IMR-90 (cell line): Measurements from ENCODE around the gene URB1. TPM values are rescaled to one million over a fixed set of nuclear protein-coding genes. Genes with fewer than 3 reads are reported as not detected.

Experiments used
- ATAC-seq: fragments of 200-7000 bp; cut with Tn5 transposase; 2 replicates; pipeline ENCODE4 v1.9.1; 2020; ENCODE audit warnings: low read depth, mild to moderate bottlenecking, moderate library complexity
- BruUV-seq: library from RNA; stranded (reverse); fragments of 400-500 nt; replicated peaks from 2 replicates; lab custom pipeline; 2021; lab: Mats Ljungman, UMichigan
- CTCF ChIA-PET: fragments of 300-600 bp; formaldehyde crosslinking; extraction: SDS; loops from one replicate; lab custom pipeline; 2021; ENCODE audit warnings: antibody characterized with exemption; lab: Yijun Ruan, JAX
- POLR2A ChIA-PET: fragments of 300-600 bp; sonication (Branson Sonifier 250); formaldehyde crosslinking; loops from one replicate; lab custom pipeline; 2022; ENCODE audit warnings: antibody characterized with exemption; ENCODE audit not compliant: unreplicated experiment; lab: Charles Lee
- DNase-seq: peaks from one replicate; pipeline ENCODE4 v3.0.0; 2013
- H2AFZ ChIP-seq: replicated peaks from 2 replicates; pipeline ENCODE3; 2013; ENCODE audit warnings: low read length, mild to moderate bottlenecking; ENCODE audit not compliant: poor library complexity
- H2AK5ac ChIP-seq: 2 replicates; pipeline ENCODE4 v1.6.1; 2013; ENCODE audit warnings: low read depth, low read length, inconsistent platforms
- H2AK9ac ChIP-seq: replicated peaks from 2 replicates; pipeline ENCODE3; 2013; ENCODE audit warnings: mild to moderate bottlenecking, low read depth, low read length, moderate library complexity; ENCODE audit not compliant: poor library complexity
- H2BK120ac ChIP-seq: 2 replicates; pipeline ENCODE4 v1.6.1; 2013; ENCODE audit warnings: low read depth, low read length, inconsistent platforms
- H2BK15ac ChIP-seq: 3 replicates; pipeline ENCODE4 v1.6.1; 2013; ENCODE audit warnings: low read depth, low read length, inconsistent platforms
- H2BK20ac ChIP-seq: 2 replicates; pipeline ENCODE4 v1.6.1; 2013; ENCODE audit warnings: low read depth, mild to moderate bottlenecking, inconsistent platforms, low read length, moderate library complexity
- H2BK5ac ChIP-seq: 2 replicates; pipeline ENCODE4 v1.6.1; 2013; ENCODE audit warnings: mild to moderate bottlenecking, low read depth, low read length, inconsistent platforms; ENCODE audit not compliant: poor library complexity, severe bottlenecking
- H3K14ac ChIP-seq: replicated peaks from 2 replicates; pipeline ENCODE4 v1.6.1; 2013; ENCODE audit warnings: low read depth, low read length, inconsistent platforms
- H3K18ac ChIP-seq: 2 replicates; pipeline ENCODE4 v1.6.1; 2013; ENCODE audit warnings: low read depth, low read length, control low read depth
- H3K23ac ChIP-seq: 2 replicates; pipeline ENCODE4 v1.6.1; 2013; ENCODE audit warnings: low read depth, low read length, inconsistent platforms
- H3K27ac ChIP-seq: 2 replicates; pipeline ENCODE4 v1.5.1; 2013; ENCODE audit warnings: mild to moderate bottlenecking, control low read depth, low read length; ENCODE audit not compliant: insufficient read depth
- H3K27me3 ChIP-seq: 2 replicates; pipeline ENCODE4 v1.6.1; 2013; ENCODE audit warnings: low read length; ENCODE audit not compliant: control insufficient read depth, insufficient read depth
- H3K36me3 ChIP-seq: 2 replicates; pipeline ENCODE4 v1.6.1; 2013; ENCODE audit warnings: low read length, mixed read lengths; ENCODE audit not compliant: control insufficient read depth, insufficient read depth
- H3K4ac ChIP-seq: 2 replicates; pipeline ENCODE4 v1.6.1; 2013; ENCODE audit warnings: low read depth, low read length, inconsistent platforms
- H3K4me1 ChIP-seq: 2 replicates; pipeline ENCODE4 v1.6.1; 2013; ENCODE audit warnings: low read length, mixed read lengths; ENCODE audit not compliant: control insufficient read depth, insufficient read depth
- H3K4me2 ChIP-seq: 2 replicates; pipeline ENCODE4 v1.6.1; 2013; ENCODE audit warnings: low read depth, mild to moderate bottlenecking, control low read depth, low read length, moderate library complexity
- H3K4me3 ChIP-seq: 2 replicates; pipeline ENCODE4 v1.5.1; 2013; ENCODE audit warnings: low read depth, mild to moderate bottlenecking, control low read depth, low read length, moderate library complexity; ENCODE audit not compliant: insufficient read depth
- H3K56ac ChIP-seq: 2 replicates; pipeline ENCODE4 v1.6.1; 2013; ENCODE audit warnings: low read length, inconsistent platforms; ENCODE audit not compliant: insufficient read depth; ENCODE audit errors: extremely low read depth
- H3K79me1 ChIP-seq, 2 experiments: 2 replicates each; pipeline ENCODE4 v1.6.1; 2013; ENCODE audit warnings: low read length in 2 of 2, inconsistent platforms in 1 of 2, low read depth in 1 of 2
- H3K9ac ChIP-seq: 2 replicates; pipeline ENCODE4 v1.6.1; 2013; ENCODE audit warnings: low read depth, low read length, control low read depth
- H3K9me1 ChIP-seq: 2 replicates; pipeline ENCODE4 v1.6.1; 2013; ENCODE audit warnings: low read length, inconsistent platforms; ENCODE audit not compliant: insufficient read depth
- H3K9me3 ChIP-seq: 2 replicates; pipeline ENCODE4 v1.6.1; 2013; ENCODE audit warnings: low read length; ENCODE audit not compliant: control insufficient read depth, insufficient read depth
- H4K20me1 ChIP-seq: 2 replicates; pipeline ENCODE4 v1.6.1; 2013; ENCODE audit warnings: low read length, inconsistent platforms; ENCODE audit not compliant: insufficient read depth
- H4K5ac ChIP-seq: 2 replicates; pipeline ENCODE4 v1.6.1; 2013; ENCODE audit warnings: mild to moderate bottlenecking, low read depth, low read length, control low read depth
- H4K8ac ChIP-seq, 2 experiments: 2 replicates each; pipeline ENCODE4 v1.6.1; 2013; ENCODE audit warnings: low read depth in 2 of 2, low read length in 2 of 2, control low read depth in 1 of 2, inconsistent platforms in 1 of 2
- H4K91ac ChIP-seq: 2 replicates; pipeline ENCODE4 v1.6.1; 2013; ENCODE audit warnings: low read depth, low read length, inconsistent platforms; ENCODE audit not compliant: insufficient read depth
- CEBPB ChIP-seq: IDR thresholded peaks from 2 replicates; pipeline ENCODE4 v1.6.1; 2012; ENCODE audit warnings: low read depth, low read length, improper control_type of control experiment
- ELK1 ChIP-seq: fragments of 150-350 bp; IDR thresholded peaks from 2 replicates; pipeline ENCODE4 v1.6.1; 2016; ENCODE audit warnings: low read depth, mild to moderate bottlenecking, low read length, moderate library complexity, borderline replicate concordance
- MXI1 ChIP-seq: IDR thresholded peaks from 2 replicates; pipeline ENCODE4 v1.6.1; 2012; ENCODE audit warnings: low read depth, mild to moderate bottlenecking, low read length, moderate library complexity, borderline replicate concordance
- POLR2A ChIP-seq: IDR thresholded peaks from 2 replicates; pipeline ENCODE4 v1.6.1; 2012; ENCODE audit warnings: mild to moderate bottlenecking, low read depth, low read length
- RAD21 ChIP-seq: IDR thresholded peaks from 2 replicates; pipeline ENCODE4 v1.6.1; 2012; ENCODE audit warnings: low read length, improper control_type of control experiment
- USF2 ChIP-seq: fragments of 150-350 bp; IDR thresholded peaks from 2 replicates; pipeline ENCODE4 v1.6.1; 2017; ENCODE audit warnings: mild to moderate bottlenecking, antibody characterized with exemption, low read length, low read depth
- WGBS, 2 experiments: methylation state at CpG; one replicate each; pipeline versions ENCODE4 v1.1.5 to v1.1.7; 2013; ENCODE audit warnings: missing lambda C conversion rate in 2 of 2; ENCODE audit not compliant: insufficient read length in 1 of 2; ENCODE audit errors: extremely low coverage in 2 of 2; 5-methylcytosine and 5-hydroxymethylcytosine counted together
- dilution Hi-C: fragments of 300-500 bp; cut with HindIII; formaldehyde crosslinking; loops from one replicate; pipeline ENCODE4 v1.14.3; 2018; ENCODE audit warnings: low sequenced_read_pairs; ENCODE audit not compliant: unreplicated experiment
- in situ Hi-C: fragments of 300-500 bp; cut with MboI; formaldehyde crosslinking; loops from 3 replicates; pipeline ENCODE4 v1.14.3; 2019; ENCODE audit warnings: low sequenced_read_pairs, inconsistent platforms, mixed read lengths
- intact Hi-C: fragments of 100-400 bp; cut with micrococcal nuclease; formaldehyde crosslinking; loops from 2 replicates; pipeline ENCODE4 v1.10.0; 2022
- polyA plus RNA-seq, 3 experiments: library from polyadenylated mRNA; depleted of rRNA; stranded (reverse); fragments of >200 nt; gene quantifications; 2 replicates each; pipeline ENCODE4 v1.2.3, GENCODE V29; 2012; ENCODE audit warnings: low replicate concordance in 1 of 3
- total RNA-seq: library from RNA; depleted of rRNA; stranded (reverse); fragments of >200 nt; gene quantifications from 2 replicates; pipeline ENCODE4 v1.2.3, GENCODE V29; 2012

The URB1 gene
- total and polyA plus RNA-seq, 2 of the 4 experiments (the other 2 are of a cell fraction), result 9.2 to 12.7 TPM

GRCh38 chr21:32377991-32378390 lies 14.8 kb downstream of the URB1 start:
- intact Hi-C loops, result no loop called here
- Histone ChIP-seq H3K9me1 (no peaks in the 10 kb centered on the region; the same call in 1 of the 2 replicates), H2AK5ac (no peak overlapping the region), H3K18ac (no peak overlapping the region), H3K4ac (no peak overlapping the region), H4K91ac (no peak overlapping the region), H3K79me1 (peaks cover 27 to 49% of the 10 kb centered on the region in 2 experiments), H3K14ac (no peak overlapping the region), H3K4me1 (peaks cover 4% of the 10 kb centered on the region), H3K9me3 (no peaks in the 10 kb centered on the region), H2BK20ac (no peak overlapping the region), H3K4me2 (no peak overlapping the region), H4K8ac (no peak overlapping the region), H3K56ac (no peak overlapping the region), H3K27ac (no peak overlapping the region), H2BK15ac (no peak overlapping the region), H3K4me3 (no peak overlapping the region), H3K27me3 (no peaks in the 10 kb centered on the region), H2BK5ac (no peak overlapping the region), H4K20me1 (no peaks in the 10 kb centered on the region), H2BK120ac (no peak overlapping the region), H3K23ac (no peak overlapping the region), H3K9ac (no peak overlapping the region), H3K36me3 (peaks cover 38% of the 10 kb centered on the region), H2AK9ac (no peak overlapping the region), H4K5ac (no peak overlapping the region), H2AFZ (no peak overlapping the region)
- POLR2A ChIA-PET, result no interaction called here
- in situ Hi-C loops, result loop anchor here (25.0 kb wide), 1 partner anchor 359 kb away; the partner anchor contains the start of gene SYNJ1
- CTCF ChIA-PET, result no interaction called here
- WGBS, 2 experiments, result 60% methylated on average over 1 of the region's 7 CpGs; no CpG with 5 or more reads in 1 of the 2 experiments
- no TSS peak for BruUV-seq
- ATAC-seq (no peak), DNase-seq (no peak)
- dilution Hi-C loops, result no loop called here
- TF ChIP-seq USF2 (no peak), MXI1 (no peak), ELK1 (no peak), POLR2A (no peak), CEBPB (no peak), RAD21 (no peak)
